NT2/D1 (cell line): ENCODE data around the gene WNK1.

ENCODE experiments used
- YY1 ChIP-seq: IDR thresholded peaks from 2 replicates; pipeline ENCODE4 v1.6.1; 2011; ENCODE audit not compliant: insufficient read length, insufficient read depth
- ZNF274 ChIP-seq: IDR thresholded peaks from 2 replicates; pipeline ENCODE4 v1.6.1; 2011; ENCODE audit warnings: mild to moderate bottlenecking, low read depth, low read length

- TF ChIP-seq ZNF274 (no peak), YY1 (no peak)
Observed at GRCh38 chr12:938810-939209, 186.4 kb downstream of the WNK1 start.
